OCI-LY3 (cell line): Measurements from ENCODE around the gene TMEM121B.

Experiments used
- H2AFZ ChIP-seq: fragments of 200-600, 300-600 bp; shearing (Covaris generic); 2 replicates; pipeline ENCODE4 v1.6.0; 2014; ENCODE audit warnings: antibody characterized with exemption, low read depth, low read length
- H3K27ac ChIP-seq: fragments of 200-600, 300-600 bp; sonication (generic); 2 replicates; pipeline ENCODE4 v1.5.1; 2014; ENCODE audit warnings: mild to moderate bottlenecking, low read length, moderate library complexity, mixed read lengths
- H3K27me3 ChIP-seq: fragments of 200-600, 300-600 bp; sonication (generic); 2 replicates; pipeline ENCODE4 v1.6.1; 2014; ENCODE audit warnings: low read depth, low read length, mixed read lengths
- H3K36me3 ChIP-seq: fragments of 200-600, 300-600 bp; sonication (generic); replicated peaks from 2 replicates; pipeline ENCODE3; 2014; ENCODE audit warnings: low read depth, low read length, mixed read lengths
- H3K4me1 ChIP-seq: fragments of 300-600, 200-600 bp; sonication (generic); 2 replicates; pipeline ENCODE4 v1.6.1; 2014; ENCODE audit warnings: low read length, mixed read lengths
- H3K4me2 ChIP-seq: fragments of 200-600, 300-600 bp; sonication (generic); 2 replicates; pipeline ENCODE4 v1.6.1; 2014; ENCODE audit warnings: low read length, mixed read lengths
- H3K4me3 ChIP-seq: fragments of 300-600, 200-600 bp; sonication (generic); 2 replicates; pipeline ENCODE4 v1.5.1; 2014; ENCODE audit warnings: antibody characterized with exemption, mild to moderate bottlenecking, low read length, moderate library complexity
- H3K79me2 ChIP-seq: fragments of 300-600, 200-600 bp; shearing (Covaris generic); 2 replicates; pipeline ENCODE4 v1.6.1; 2014; ENCODE audit warnings: mild to moderate bottlenecking, low read length, mixed read lengths
- H3K9ac ChIP-seq: fragments of 300-600, 200-600 bp; shearing (Covaris generic); 2 replicates; pipeline ENCODE4 v1.6.0; 2014; ENCODE audit warnings: mild to moderate bottlenecking, low read length, moderate library complexity
- H3K9me3 ChIP-seq: fragments of 200-600, 300-600 bp; shearing (Covaris generic); 2 replicates; pipeline ENCODE4 v1.6.1; 2014; ENCODE audit warnings: low read length, mixed read lengths; ENCODE audit not compliant: insufficient read depth
- H4K20me1 ChIP-seq: fragments of 200-600, 300-600 bp; sonication (generic); 2 replicates; pipeline ENCODE4 v1.6.1; 2016; ENCODE audit warnings: low read length, mixed read lengths; ENCODE audit not compliant: insufficient read depth
- EZH2phosphoT487 ChIP-seq: fragments of 200-600 bp; shearing (Covaris generic); IDR thresholded peaks from 2 replicates; pipeline ENCODE4 v1.6.1; 2018; ENCODE audit warnings: antibody characterized with exemption, mixed run types, low read depth
- TF ChIP-seq, protein P1 (sequence below): fragments of 200-600, 300-600 bp; sonication (generic); IDR thresholded peaks from 2 replicates; pipeline ENCODE4 v1.5.1; 2014; ENCODE audit warnings: antibody characterized with exemption, low read length, low read depth

Gene TMEM121B

DNA sequence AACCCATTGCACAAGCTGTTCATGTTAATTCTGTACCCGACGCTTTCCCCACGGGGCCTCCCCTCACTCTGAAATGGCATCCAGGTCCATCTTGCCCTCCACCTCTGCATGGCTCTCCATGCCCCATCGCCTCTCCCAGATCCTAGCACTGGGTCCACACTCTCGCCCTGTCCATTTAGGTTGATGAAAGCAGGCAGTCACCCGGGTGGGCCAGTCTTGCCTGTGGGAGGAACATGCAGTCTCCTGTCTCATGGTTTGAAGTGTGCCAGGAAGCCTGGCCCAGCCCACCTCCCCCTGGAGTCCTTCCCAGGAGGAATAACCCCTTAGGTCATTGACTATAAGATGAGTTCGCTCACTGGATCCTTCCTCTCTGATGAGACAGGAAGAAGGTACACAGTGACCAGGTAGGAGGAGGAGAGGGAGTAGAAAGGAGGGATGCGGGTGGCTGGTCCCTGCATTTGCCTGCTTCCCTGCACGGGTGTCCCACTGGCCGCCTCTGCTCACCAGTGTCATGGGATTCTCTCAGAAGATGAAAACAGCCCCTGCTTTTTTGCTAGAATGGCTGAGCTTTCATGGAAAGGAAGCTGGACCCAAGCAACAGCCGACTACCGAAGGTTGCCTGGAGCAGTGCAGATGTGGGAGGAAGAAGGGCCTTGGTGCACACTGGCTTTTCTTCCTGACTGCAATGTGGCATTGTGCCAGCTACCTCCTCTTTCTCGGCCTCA, 6.8 kb downstream of the TMEM121B start:
- Histone ChIP-seq H3K9me3 (no peaks in the 10 kb centered on the region), H3K4me2 (no peak overlapping the region), H3K4me3 (no peak overlapping the region), H2AFZ (no peak overlapping the region), H3K4me1 (peaks cover 16% of the 10 kb centered on the region), H3K79me2 (no peaks in the 10 kb centered on the region), H4K20me1 (no peaks in the 10 kb centered on the region), H3K27ac (no peak overlapping the region), H3K36me3 (peaks cover 4% of the 10 kb centered on the region), H3K27me3 (no peaks in the 10 kb centered on the region), H3K9ac (no peak overlapping the region)
- TF ChIP-seq, protein P1, sequence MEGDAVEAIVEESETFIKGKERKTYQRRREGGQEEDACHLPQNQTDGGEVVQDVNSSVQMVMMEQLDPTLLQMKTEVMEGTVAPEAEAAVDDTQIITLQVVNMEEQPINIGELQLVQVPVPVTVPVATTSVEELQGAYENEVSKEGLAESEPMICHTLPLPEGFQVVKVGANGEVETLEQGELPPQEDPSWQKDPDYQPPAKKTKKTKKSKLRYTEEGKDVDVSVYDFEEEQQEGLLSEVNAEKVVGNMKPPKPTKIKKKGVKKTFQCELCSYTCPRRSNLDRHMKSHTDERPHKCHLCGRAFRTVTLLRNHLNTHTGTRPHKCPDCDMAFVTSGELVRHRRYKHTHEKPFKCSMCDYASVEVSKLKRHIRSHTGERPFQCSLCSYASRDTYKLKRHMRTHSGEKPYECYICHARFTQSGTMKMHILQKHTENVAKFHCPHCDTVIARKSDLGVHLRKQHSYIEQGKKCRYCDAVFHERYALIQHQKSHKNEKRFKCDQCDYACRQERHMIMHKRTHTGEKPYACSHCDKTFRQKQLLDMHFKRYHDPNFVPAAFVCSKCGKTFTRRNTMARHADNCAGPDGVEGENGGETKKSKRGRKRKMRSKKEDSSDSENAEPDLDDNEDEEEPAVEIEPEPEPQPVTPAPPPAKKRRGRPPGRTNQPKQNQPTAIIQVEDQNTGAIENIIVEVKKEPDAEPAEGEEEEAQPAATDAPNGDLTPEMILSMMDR: no peak

DNA sequence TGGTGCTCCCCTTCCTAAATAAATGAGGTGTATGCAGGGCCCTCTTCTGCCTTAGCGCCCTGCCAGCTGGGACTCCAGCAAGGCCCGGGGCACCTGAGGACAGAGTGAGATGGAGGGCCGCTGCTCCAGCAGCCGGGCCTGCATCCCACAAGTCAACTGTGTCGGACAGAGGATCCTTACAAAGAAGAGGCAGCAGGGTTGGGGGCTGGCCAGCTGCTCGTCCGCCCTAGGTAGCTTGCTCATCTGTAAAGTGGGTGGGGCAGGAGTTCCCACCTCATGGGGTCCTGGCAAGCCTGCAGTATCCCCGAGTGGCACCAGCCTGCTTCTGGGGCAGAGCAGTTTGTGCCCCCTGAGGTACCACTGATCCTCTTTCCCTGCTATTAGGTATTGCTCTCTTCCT, 7.6 kb downstream of the TMEM121B start:
- H3K4me3 ChIP-seq: no peak overlapping the region
- no peak overlapping the region for H3K27ac ChIP-seq
- no peak overlapping the region for H3K4me2 ChIP-seq
- H3K79me2 ChIP-seq: no peaks in the 10 kb centered on the region
- peaks cover 6% of the 10 kb centered on the region for H3K36me3 ChIP-seq
- H3K9ac ChIP-seq: no peak overlapping the region
- no peaks in the 10 kb centered on the region for H3K27me3 ChIP-seq
- peaks cover 14% of the 10 kb centered on the region for H3K4me1 ChIP-seq
- no peaks in the 10 kb centered on the region for H3K9me3 ChIP-seq
- H4K20me1 ChIP-seq: no peaks in the 10 kb centered on the region
- H2AFZ ChIP-seq: no peak overlapping the region
- TF ChIP-seq, protein P1: no peak
- TF ChIP-seq EZH2phosphoT487: no peak

DNA sequence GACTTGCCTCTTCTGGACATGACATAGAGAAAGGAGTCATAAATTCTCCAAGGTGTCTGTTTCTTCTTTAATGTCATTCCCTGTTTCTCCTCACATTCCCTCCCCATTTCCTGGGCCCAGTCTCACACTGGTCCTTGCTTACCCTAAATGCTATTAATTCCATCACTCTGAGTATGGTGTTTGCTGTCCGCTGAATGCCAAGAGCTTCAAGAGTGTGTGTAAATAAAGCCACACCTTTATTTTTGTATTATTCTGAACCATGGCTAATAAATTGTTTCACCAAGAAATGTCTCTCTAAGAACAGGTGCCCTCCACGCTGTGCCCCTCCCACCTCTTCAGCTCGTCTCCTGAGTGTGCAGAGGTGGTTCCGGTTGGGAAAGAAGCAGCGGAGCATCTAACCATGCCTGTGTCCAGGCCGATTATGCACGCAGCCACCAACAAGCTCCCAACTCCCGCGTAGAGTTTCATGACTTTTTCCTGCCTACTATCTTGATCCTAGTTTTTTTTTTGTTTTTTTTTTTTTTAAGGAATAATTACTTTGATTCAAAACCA, 8.6 kb downstream of the TMEM121B start:
- Histone ChIP-seq H4K20me1 (no peaks in the 10 kb centered on the region), H2AFZ (no peak overlapping the region), H3K36me3 (peaks cover 12% of the 10 kb centered on the region), H3K27ac (no peak overlapping the region), H3K27me3 (no peaks in the 10 kb centered on the region), H3K9me3 (no peaks in the 10 kb centered on the region), H3K9ac (no peak overlapping the region), H3K4me2 (no peak overlapping the region), H3K79me2 (no peaks in the 10 kb centered on the region), H3K4me3 (no peak overlapping the region), H3K4me1 (peaks cover 4% of the 10 kb centered on the region)
- TF ChIP-seq, protein P1: no peak
- TF ChIP-seq EZH2phosphoT487: no peak

DNA sequence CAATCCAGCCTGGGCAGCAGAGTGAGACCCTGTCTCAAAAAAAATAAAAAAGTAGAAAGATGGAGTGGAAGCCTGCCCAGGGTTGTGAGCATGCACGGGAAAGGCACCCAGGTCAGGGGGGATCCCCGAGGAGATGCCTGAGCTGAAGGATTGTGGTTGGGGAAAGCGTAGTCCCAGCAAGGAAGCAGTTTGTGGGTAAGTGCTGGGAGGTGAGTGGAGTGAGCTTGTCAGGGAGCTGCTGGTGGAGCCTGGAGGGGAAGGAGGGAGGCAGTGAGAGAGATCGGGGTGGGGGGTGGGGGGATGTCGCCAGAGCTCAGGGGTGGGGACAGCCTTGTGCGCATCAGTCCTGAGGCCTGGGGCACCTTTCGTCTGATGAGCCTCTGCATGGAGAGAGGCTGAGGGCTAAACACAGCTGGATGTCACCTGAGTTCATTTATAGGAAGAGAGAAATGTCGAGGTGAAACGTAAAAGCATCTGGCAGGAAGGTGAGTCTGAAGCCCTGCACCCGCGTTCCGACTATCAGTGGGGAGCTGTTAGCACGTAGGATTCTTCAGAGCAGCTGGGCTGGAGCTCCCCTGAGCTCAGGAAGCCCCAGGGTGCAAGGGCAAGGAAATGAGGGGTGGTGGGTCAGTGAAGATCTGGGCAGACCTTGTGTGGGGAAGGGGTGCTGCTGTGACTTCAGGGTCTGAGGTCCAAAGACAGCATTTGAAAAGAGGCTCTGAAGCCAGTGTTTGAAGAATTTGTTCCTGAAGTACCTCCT, 10.2 kb downstream of the TMEM121B start:
- H3K27me3 ChIP-seq: no peaks in the 10 kb centered on the region
- H3K36me3 ChIP-seq: peaks cover 18% of the 10 kb centered on the region
- no peaks in the 10 kb centered on the region for H3K4me1 ChIP-seq
- TF ChIP-seq, protein P1: no peak
- no peak for TF ChIP-seq EZH2phosphoT487
- no peak overlapping the region for H3K9ac ChIP-seq
- no peaks in the 10 kb centered on the region for H3K79me2 ChIP-seq
- no peaks in the 10 kb centered on the region for H4K20me1 ChIP-seq
- no peak overlapping the region for H3K27ac ChIP-seq
- no peak overlapping the region for H2AFZ ChIP-seq
- no peaks in the 10 kb centered on the region for H3K9me3 ChIP-seq
- no peak overlapping the region for H3K4me3 ChIP-seq
- no peak overlapping the region for H3K4me2 ChIP-seq
